NAMALWA (cell line): Measurements from ENCODE around the gene RGS6.

Experiments
- DNase-seq: peaks from one replicate; pipeline ENCODE4 v3.0.0-alpha.2; 2015; ENCODE audit warnings: low spot score

Gene RGS6

GRCh38 chr14:72525087-72525915 lies 593.1 kb downstream of the RGS6 start:
- DNase-seq = no peak

GRCh38 chr14:72527591-72527990 lies 595.4 kb downstream of the RGS6 start:
- DNase-seq = no peak

GRCh38 chr14:72528059-72528862 lies 596.0 kb downstream of the RGS6 start:
- DNase-seq = no peak

- DNase-seq = no peak
These were observed 596.6 kb downstream of the RGS6 start for GRCh38 chr14:72528863-72529175.

- DNase-seq = no peak
These were observed 600.6 kb downstream of the RGS6 start for GRCh38 chr14:72532686-72533454.

- DNase-seq = no peak
These were observed 603.3 kb downstream of the RGS6 start for GRCh38 chr14:72535485-72535884.

GRCh38 chr14:72538387-72538786 lies 606.2 kb downstream of the RGS6 start:
- DNase-seq = no peak

- DNase-seq = no peak
These were observed 607.6 kb downstream of the RGS6 start for GRCh38 chr14:72539661-72540315.

- no peak for DNase-seq
These were observed 608.6 kb downstream of the RGS6 start for GRCh38 chr14:72540836-72541235.

- DNase-seq = no peak
These were observed 609.3 kb downstream of the RGS6 start for GRCh38 chr14:72541546-72541945.

GRCh38 chr14:72543341-72543740 lies 611.1 kb downstream of the RGS6 start:
- DNase-seq = no peak

- no peak for DNase-seq
These were observed 612.6 kb downstream of the RGS6 start for GRCh38 chr14:72544615-72545387.

GRCh38 chr14:72545411-72546311 lies 613.4 kb downstream of the RGS6 start:
- DNase-seq = no peak

- no peak for DNase-seq
These were observed 614.3 kb downstream of the RGS6 start for GRCh38 chr14:72546344-72547016.

- no peak for DNase-seq
These were observed 615.8 kb downstream of the RGS6 start for GRCh38 chr14:72547999-72548398.

- no peak for DNase-seq
These were observed 616.8 kb downstream of the RGS6 start for GRCh38 chr14:72549026-72549425.

- DNase-seq = no peak
These were observed 617.6 kb downstream of the RGS6 start for GRCh38 chr14:72549854-72550253.

GRCh38 chr14:72550513-72550912 lies 618.3 kb downstream of the RGS6 start:
- DNase-seq = no peak

GRCh38 chr14:72552236-72552635 lies 620.0 kb downstream of the RGS6 start:
- DNase-seq = no peak

GRCh38 chr14:72553161-72553560 lies 620.9 kb downstream of the RGS6 start:
- no peak for DNase-seq
